HG02759 (cell line): ENCODE measurements around the gene SLC16A5.
"Not testable (repeated sequence)": the region's sequence is repeated elsewhere in the genome, so short reads cannot be mapped to it uniquely, and the experiment has no call there.

Experiments
- ATAC-seq: cut with Tn5 transposase; IDR thresholded peaks from one replicate; pipeline ENCODE4 v1.9.1; 2021; ENCODE audit warnings: mild to moderate bottlenecking, moderate library complexity; ENCODE audit not compliant: unreplicated experiment

The SLC16A5 gene

GRCh38 chr17:75064040-75064439 lies 23.7 kb upstream of the SLC16A5 start:
- ATAC-seq, result no peak

- no peak for ATAC-seq
These were observed 23.3 kb upstream of the SLC16A5 start for GRCh38 chr17:75064460-75064859.

GRCh38 chr17:75064867-75065561 lies 22.7 kb upstream of the SLC16A5 start:
- no peak for ATAC-seq

GRCh38 chr17:75065562-75066151 lies 22.1 kb upstream of the SLC16A5 start:
- ATAC-seq, result no peak

GRCh38 chr17:75067856-75068255 lies 19.9 kb upstream of the SLC16A5 start:
- ATAC-seq, result no peak

- ATAC-seq, result no peak
These were observed 19.0 kb upstream of the SLC16A5 start for GRCh38 chr17:75068750-75069149.

- no peak for ATAC-seq
These were observed 18.0 kb upstream of the SLC16A5 start for GRCh38 chr17:75069783-75070182.

- not testable (repeated sequence) for ATAC-seq
These were observed 16.1 kb upstream of the SLC16A5 start for GRCh38 chr17:75071478-75072271.

- not testable (repeated sequence) for ATAC-seq
These were observed 14.8 kb upstream of the SLC16A5 start for GRCh38 chr17:75072909-75073308.

- no peak for ATAC-seq
These were observed 14.1 kb upstream of the SLC16A5 start for GRCh38 chr17:75073618-75074047.

GRCh38 chr17:75074532-75074931 lies 13.2 kb upstream of the SLC16A5 start:
- no peak for ATAC-seq

GRCh38 chr17:75075597-75076336 lies 12.0 kb upstream of the SLC16A5 start:
- ATAC-seq, result no peak

GRCh38 chr17:75077072-75077495 lies 10.7 kb upstream of the SLC16A5 start:
- no peak for ATAC-seq

GRCh38 chr17:75077496-75078283 lies 10.1 kb upstream of the SLC16A5 start:
- peak; percentile 39 for ATAC-seq

GRCh38 chr17:75078284-75079022 lies 9.3 kb upstream of the SLC16A5 start:
- ATAC-seq, result peak; percentile 45

GRCh38 chr17:75079023-75079373 lies 8.8 kb upstream of the SLC16A5 start:
- no peak for ATAC-seq

GRCh38 chr17:75081611-75082540 lies 5.9 kb upstream of the SLC16A5 start:
- ATAC-seq, result no peak

GRCh38 chr17:75082683-75083082 lies 5.1 kb upstream of the SLC16A5 start:
- no peak for ATAC-seq
